Ascending aorta (tissue), 2 donors: ENCODE results near the gene RCBTB2. TPM values are rescaled to one million over a fixed set of nuclear protein-coding genes. Genes with fewer than 3 reads are reported as not detected.
"Not testable (repeated sequence)": the region's sequence is repeated elsewhere in the genome, so short reads cannot be mapped to it uniquely, and the experiment has no call there.

ENCODE experiments used
- DNase-seq, 2 donors: peaks; one replicate each; pipeline ENCODE4 v3.0.0-alpha.2; 2019; ENCODE audit warnings: low spot score in 2 of 2
- H3K27ac ChIP-seq, 2 donors: fragments of 200-600 bp; sonication (generic); one replicate each; pipeline ENCODE4 v1.5.1; 2016 to 2017; ENCODE audit warnings: mild to moderate bottlenecking in 1 of 2
- H3K27me3 ChIP-seq: fragments of 200-600 bp; sonication (generic); one replicate; pipeline ENCODE4 v1.5.1; 2017
- H3K36me3 ChIP-seq, 2 donors: fragments of 200-600 bp; sonication (generic); one replicate each; pipeline ENCODE4 v1.5.1; 2016
- H3K4me1 ChIP-seq, 2 donors: fragments of 200-600 bp; sonication (generic); one replicate each; pipeline ENCODE4 v1.5.1; 2016 to 2017; ENCODE audit warnings: mild to moderate bottlenecking in 1 of 2
- H3K4me3 ChIP-seq, 2 donors: fragments of 200-600 bp; sonication (generic); one replicate each; pipeline ENCODE4 v1.5.1; 2016 to 2017; ENCODE audit warnings: mild to moderate bottlenecking in 1 of 2
- H3K9me3 ChIP-seq, 2 donors: fragments of 200-600 bp; sonication (generic); one replicate each; pipeline ENCODE4 v1.5.1; 2016
- intact Hi-C: fragments of 100-400 bp; cut with DNase I; formaldehyde crosslinking; loops from one replicate; pipeline ENCODE4 v1.15.1; 2023
- total RNA-seq: library from RNA; depleted of rRNA; stranded (reverse); fragments of >200 nt; gene quantifications from one replicate; pipeline ENCODE4 v1.1.0, GENCODE V29; 2016
- TF ChIP-seq, protein P1 (sequence below), 3 experiments: fragments of 200-600 bp in 2 of 3; fragments of 450-650 bp in 1 of 3; sonication (generic) in 2 of 3; IDR thresholded peaks; one replicate each; pipeline ENCODE4 v1.5.1; 2016 to 2019; ENCODE audit warnings: antibody characterized with exemption in 3 of 3, mild to moderate bottlenecking in 1 of 3, moderate library complexity in 1 of 3

Gene RCBTB2
- total RNA-seq: 1.8 TPM

DNA sequence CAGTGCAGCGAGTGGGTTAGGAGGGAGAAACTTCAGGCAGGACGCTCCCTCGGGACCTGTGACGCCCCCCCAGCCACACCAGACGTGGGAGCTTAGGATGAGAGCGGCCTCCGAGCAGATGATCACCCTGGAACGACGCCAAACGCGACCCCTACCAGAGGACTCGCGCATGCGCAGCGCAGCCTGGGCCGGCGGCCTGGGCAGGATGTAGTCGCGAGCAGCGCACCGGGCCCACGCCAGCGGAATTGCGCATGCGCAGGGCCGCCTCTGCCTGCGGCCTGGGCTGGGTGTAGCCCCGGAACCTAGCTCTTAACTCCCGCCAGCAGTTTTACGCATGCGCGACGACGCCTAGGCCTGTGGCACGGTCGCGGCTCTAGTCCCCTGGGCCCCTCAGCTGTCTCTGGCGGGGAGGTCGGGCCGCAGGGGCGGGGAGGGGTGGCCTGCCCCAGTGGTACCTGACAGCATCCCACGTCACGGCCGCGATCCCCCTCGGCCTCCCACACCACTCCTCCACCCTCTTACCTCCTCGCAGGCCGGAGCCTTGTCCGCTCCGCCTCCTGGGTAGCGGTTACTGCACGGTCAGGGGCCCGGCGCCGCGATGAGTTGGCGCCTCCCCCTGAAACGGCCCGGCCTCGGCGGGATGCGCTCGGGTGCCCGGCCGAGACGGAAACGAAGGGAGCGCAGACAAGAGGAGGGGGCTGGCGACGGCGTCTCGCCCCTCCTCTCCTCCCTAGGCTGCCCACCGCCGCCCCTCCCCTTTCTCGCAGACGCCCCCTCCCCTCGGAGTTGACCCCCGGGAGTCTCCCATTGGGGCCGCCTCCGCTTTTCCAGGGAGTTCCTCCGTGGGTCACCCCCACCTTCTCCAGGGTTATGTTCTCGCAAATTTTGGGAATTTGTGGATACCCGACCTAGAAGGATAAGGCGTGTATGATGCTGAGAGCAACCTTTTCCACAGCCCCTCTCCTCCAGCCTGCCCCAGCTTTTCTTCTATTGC lies at the start of gene RCBTB2:
TSS of gene RCBTB2 (minus strand) at position 575 of the 994 bp plus-strand sequence. CDS start 11,141 bp downstream, outside the sequence.
- Histone ChIP-seq H3K9me3 (no peaks in the 10 kb centered on the region), H3K36me3 (no peaks in the 10 kb centered on the region), H3K4me3 (peak within 1 kb of the TSS; percentile 78 to 83), H3K27me3 (no peaks in the 10 kb centered on the region), H3K4me1 (peaks cover 0 to 6% of the 10 kb centered on the region in 2 donors), H3K27ac (peak within 1 kb of the TSS; percentile 98 to 99)
- intact Hi-C loops: loop anchor here (1.0 to 5.0 kb wide), 5 partner anchors 40 to 298 kb away; partner anchors contain the start of gene RB1
- TF ChIP-seq, protein P1, sequence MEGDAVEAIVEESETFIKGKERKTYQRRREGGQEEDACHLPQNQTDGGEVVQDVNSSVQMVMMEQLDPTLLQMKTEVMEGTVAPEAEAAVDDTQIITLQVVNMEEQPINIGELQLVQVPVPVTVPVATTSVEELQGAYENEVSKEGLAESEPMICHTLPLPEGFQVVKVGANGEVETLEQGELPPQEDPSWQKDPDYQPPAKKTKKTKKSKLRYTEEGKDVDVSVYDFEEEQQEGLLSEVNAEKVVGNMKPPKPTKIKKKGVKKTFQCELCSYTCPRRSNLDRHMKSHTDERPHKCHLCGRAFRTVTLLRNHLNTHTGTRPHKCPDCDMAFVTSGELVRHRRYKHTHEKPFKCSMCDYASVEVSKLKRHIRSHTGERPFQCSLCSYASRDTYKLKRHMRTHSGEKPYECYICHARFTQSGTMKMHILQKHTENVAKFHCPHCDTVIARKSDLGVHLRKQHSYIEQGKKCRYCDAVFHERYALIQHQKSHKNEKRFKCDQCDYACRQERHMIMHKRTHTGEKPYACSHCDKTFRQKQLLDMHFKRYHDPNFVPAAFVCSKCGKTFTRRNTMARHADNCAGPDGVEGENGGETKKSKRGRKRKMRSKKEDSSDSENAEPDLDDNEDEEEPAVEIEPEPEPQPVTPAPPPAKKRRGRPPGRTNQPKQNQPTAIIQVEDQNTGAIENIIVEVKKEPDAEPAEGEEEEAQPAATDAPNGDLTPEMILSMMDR (IDR thresholded peaks at IDR 0.05): no peak
- peak; percentile 91 to 99 for DNase-seq

DNA sequence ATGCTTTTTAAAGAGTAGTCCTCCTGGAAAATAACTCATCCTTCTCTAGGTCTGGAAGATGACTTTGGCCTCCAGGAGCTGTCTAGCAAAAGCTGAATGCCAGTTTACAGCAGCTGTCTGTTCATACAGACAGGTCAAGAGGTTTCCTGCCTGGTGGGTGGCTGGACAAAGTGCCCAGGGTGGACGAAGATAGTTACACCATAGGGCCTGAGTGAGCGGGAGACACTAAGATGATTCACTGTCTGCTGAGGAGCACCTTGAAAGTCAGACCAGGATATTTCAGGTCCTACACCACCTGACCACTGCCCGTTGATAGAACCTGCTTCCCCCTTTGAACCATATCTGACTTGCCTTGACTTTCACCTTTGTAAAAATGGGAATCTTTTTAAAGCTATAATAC lies 49.2 kb upstream of the RCBTB2 start:
- no peak for DNase-seq
- Histone ChIP-seq H3K4me3 (no peak overlapping the region), H3K4me1 (peaks cover 0 to 23% of the 10 kb centered on the region in 2 donors), H3K9me3 (no peaks in the 10 kb centered on the region), H3K27ac (no peak overlapping the region), H3K27me3 (no peaks in the 10 kb centered on the region), H3K36me3 (no peaks in the 10 kb centered on the region)
- intact Hi-C loops: loop anchor here (5.0 kb wide), 1 partner anchor 455 kb away; no protein-coding TSS in a partner anchor
- TF ChIP-seq, protein P1 (IDR thresholded peaks at IDR 0.05): no peak

- H3K27ac ChIP-seq: no peak overlapping the region
- no peak overlapping the region for H3K4me3 ChIP-seq
- H3K27me3 ChIP-seq: no peaks in the 10 kb centered on the region
- intact Hi-C loops: loop anchor here (1.0 to 5.0 kb wide), 2 partner anchors 247 to 454 kb away; no protein-coding TSS in a partner anchor
- H3K4me1 ChIP-seq: peaks cover 0 to 23% of the 10 kb centered on the region in 2 donors
- H3K36me3 ChIP-seq: no peaks in the 10 kb centered on the region
- TF ChIP-seq, protein P1 (IDR thresholded peaks at IDR 0.05): no peak
- no peaks in the 10 kb centered on the region for H3K9me3 ChIP-seq
- DNase-seq: no peak
These were observed 48.0 kb upstream of the RCBTB2 start for GRCh38 chr13:48580896-48581295.

DNA sequence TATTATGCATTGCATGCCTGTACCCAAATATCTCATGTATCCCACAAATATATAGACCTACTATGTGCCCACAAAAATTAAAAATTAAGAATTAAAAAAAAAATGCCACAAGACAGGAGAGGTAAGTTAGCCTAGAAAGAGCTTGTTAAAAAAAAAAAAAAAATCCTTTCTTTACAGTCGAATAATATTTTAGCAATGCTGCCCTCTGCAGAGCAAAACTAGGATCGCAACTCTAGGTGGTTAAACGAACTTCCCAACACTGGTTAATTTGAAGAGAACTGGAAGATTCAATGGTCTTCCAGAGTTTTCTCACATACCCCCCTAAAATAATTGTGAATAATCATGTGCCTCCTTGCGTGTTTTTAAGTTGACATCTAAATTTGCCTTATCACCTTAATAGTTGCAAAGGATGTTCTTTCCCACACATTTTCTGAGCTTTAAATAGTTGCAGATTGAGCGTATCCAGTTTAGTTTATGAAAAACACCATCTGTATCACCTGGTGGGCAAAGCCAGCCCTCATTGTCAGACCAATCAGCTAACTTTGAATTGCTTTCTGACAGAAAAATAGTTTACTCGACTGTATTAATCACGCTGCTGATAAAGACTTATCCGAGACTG lies 47.4 kb upstream of the RCBTB2 start:
- Histone ChIP-seq H3K9me3 (no peaks in the 10 kb centered on the region), H3K27ac (no peak overlapping the region), H3K4me3 (no peak overlapping the region), H3K36me3 (no peaks in the 10 kb centered on the region), H3K27me3 (no peaks in the 10 kb centered on the region), H3K4me1 (peaks cover 0 to 20% of the 10 kb centered on the region in 2 donors)
- DNase-seq: peak in 1 of 2 donors; percentile 87
- TF ChIP-seq, protein P1 (IDR thresholded peaks at IDR 0.05): peak; percentile 44 to 88 (median 79)
- intact Hi-C loops: loop anchor here (1.0 to 5.0 kb wide), 2 partner anchors 246 to 453 kb away; no protein-coding TSS in a partner anchor

- H3K4me3 ChIP-seq, DNase-seq, H3K27me3 ChIP-seq, H3K9me3 ChIP-seq, H3K36me3 ChIP-seq, H3K27ac ChIP-seq: not testable (repeated sequence)
- intact Hi-C loops: loop anchor here (1.0 to 5.0 kb wide), 3 partner anchors 178 to 453 kb away; no protein-coding TSS in a partner anchor
- peaks cover 0 to 15% of the 10 kb centered on the region in 2 donors for H3K4me1 ChIP-seq
These were observed 47.0 kb upstream of the RCBTB2 start for GRCh38 chr13:48579919-48580180.
